Measurements from ENCODE around the gene QSER1. TPM values are rescaled to one million over a fixed set of nuclear protein-coding genes. Genes with fewer than 3 reads are reported as not detected.

QSER1 gene
- total RNA-seq, 1 experiment from 2014 or later: 48.0 TPM

GRCh38 chr11:33018840-33019239, 126.2 kb downstream of the QSER1 start:
- 0 out of 2 replicates have a peak, but pooled peaks cover 14% of the 10 kb centered on the region for H3K79me2 ChIP-seq (ENCODE audit: insufficient read depth, low read length)
- no peak for TF ChIP-seq POLR2A (IDR thresholded peaks at IDR 0.05; ENCODE audit: borderline replicate concordance, extremely low read depth, insufficient read depth, insufficient read length)
- TF ChIP-seq YY1 (IDR thresholded peaks at IDR 0.05; ENCODE audit: extremely low read depth, insufficient replicate concordance, low read depth, low read length): no peak
- TF ChIP-seq ELF1 (IDR thresholded peaks at IDR 0.05; ENCODE audit: borderline replicate concordance, low read depth): no peak
- TF ChIP-seq CBX3 (IDR thresholded peaks at IDR 0.05; ENCODE audit: low read depth): no peak
- no peak for TF ChIP-seq ATF3 (IDR thresholded peaks at IDR 0.05)
- TF ChIP-seq TCF7L2 (IDR thresholded peaks at IDR 0.05; ENCODE audit: borderline replicate concordance, extremely low read depth, insufficient read depth, insufficient read length): no peak
- POLR2A ChIA-PET: no interaction called here
- H3K4me3 ChIP-seq (replicated peaks in 1 of 2; ENCODE audit: low read depth in 1 of 2, low read length in 2 of 2): no peak overlapping the region
- H3K36me3 ChIP-seq (ENCODE audit: control insufficient read depth in 1 of 2, insufficient read depth in 2 of 2, low read length in 2 of 2): no peaks in the 10 kb centered on the region
- no peak for ATAC-seq
- RAD21 ChIA-PET (ENCODE audit: low non-redundant PET in 1 of 2, low total read pairs in 2 of 2, uncharacterized antibody in 2 of 2, unreplicated experiment in 2 of 2): no interaction called here
- H4K20me1 ChIP-seq (ENCODE audit: insufficient read depth): no peaks in the 10 kb centered on the region
- intact Hi-C loops (cut with micrococcal nuclease): no loop called here
- H3K9me2 ChIP-seq (ENCODE audit: insufficient read depth): no peaks in the 10 kb centered on the region
- no peak overlapping the region for H3K27ac ChIP-seq (ENCODE audit: low read depth, low read length)
- H3K9me3 ChIP-seq (ENCODE audit: control insufficient read depth in 1 of 2, insufficient read depth in 1 of 2, low read depth in 1 of 2, low read length in 2 of 2): no peaks in the 10 kb centered on the region
- CTCF ChIA-PET: no interaction called here
- BruUV-seq (replicated peaks): no TSS peak
- no peak for DNase-seq (ENCODE audit: low read depth, low spot score)
- H2AFZ ChIP-seq (ENCODE audit: low read depth, low read length, poor library complexity, severe bottlenecking): no peak overlapping the region
- no peaks in the 10 kb centered on the region for H3K27me3 ChIP-seq (ENCODE audit: insufficient read depth, low read length)
- H3K4me2 ChIP-seq (ENCODE audit: low read length): no peak overlapping the region
- no peak overlapping the region for H3K9ac ChIP-seq (ENCODE audit: low read length)
- H3K4me1 ChIP-seq (ENCODE audit: control insufficient read depth in 1 of 2, insufficient read depth in 2 of 2, low read length in 2 of 2): peaks cover 4 to 19% of the 10 kb centered on the region in 2 experiments; a peak in 3 of 4 replicates

GRCh38 chr11:33021501-33021900, 128.9 kb downstream of the QSER1 start:
- Histone ChIP-seq H3K27ac (ENCODE audit: low read depth, low read length) (no peak overlapping the region), H3K27me3 (ENCODE audit: insufficient read depth, low read length) (no peaks in the 10 kb centered on the region), H3K4me3 (replicated peaks in 1 of 2; ENCODE audit: low read depth in 1 of 2, low read length in 2 of 2) (no peak overlapping the region), H2AFZ (ENCODE audit: low read depth, low read length, poor library complexity, severe bottlenecking) (no peak overlapping the region), H3K4me2 (ENCODE audit: low read length) (no peak overlapping the region), H4K20me1 (ENCODE audit: insufficient read depth) (no peaks in the 10 kb centered on the region), H3K79me2 (ENCODE audit: insufficient read depth, low read length) (0 out of 2 replicates have a peak, but pooled peaks cover 14% of the 10 kb centered on the region), H3K9me2 (ENCODE audit: insufficient read depth) (no peaks in the 10 kb centered on the region), H3K4me1 (ENCODE audit: control insufficient read depth in 1 of 2, insufficient read depth in 2 of 2, low read length in 2 of 2) (peaks cover under 1 to 5% of the 10 kb centered on the region in 2 experiments; a peak in 3 of 4 replicates), H3K36me3 (ENCODE audit: control insufficient read depth in 1 of 2, insufficient read depth in 2 of 2, low read length in 2 of 2) (no peaks in the 10 kb centered on the region), H3K9me3 (ENCODE audit: control insufficient read depth in 1 of 2, insufficient read depth in 1 of 2, low read depth in 1 of 2, low read length in 2 of 2) (no peaks in the 10 kb centered on the region), H3K9ac (ENCODE audit: low read length) (no peak overlapping the region)
- ChIA-PET CTCF (no interaction called here), POLR2A (interaction anchor here (1.1 to 1.5 kb wide), 2 partner anchors 10 to 18 kb away, joined by 3 read pairs; partner anchors contain the start of gene TCP11L1), RAD21 (ENCODE audit: low non-redundant PET in 1 of 2, low total read pairs in 2 of 2, uncharacterized antibody in 2 of 2, unreplicated experiment in 2 of 2) (no interaction called here)
- ATAC-seq (no peak), DNase-seq (ENCODE audit: low read depth, low spot score) (no peak)
- no TSS peak for BruUV-seq (replicated peaks)
- intact Hi-C loops (cut with micrococcal nuclease): no loop called here
- TF ChIP-seq POLR2AphosphoS5 (IDR thresholded peaks at IDR 0.05; ENCODE audit: low read depth, low read length): no peak
- TF ChIP-seq EGR1 (IDR thresholded peaks at IDR 0.05; ENCODE audit: low read depth): no peak
- no peak for TF ChIP-seq SIN3A (IDR thresholded peaks at IDR 0.05; ENCODE audit: low read depth)
- TF ChIP-seq POLR2A (IDR thresholded peaks at IDR 0.05; ENCODE audit: borderline replicate concordance, extremely low read depth, insufficient read depth, insufficient read length): no peak
- TF ChIP-seq YY1 (IDR thresholded peaks at IDR 0.05; ENCODE audit: extremely low read depth, insufficient replicate concordance, low read depth, low read length): no peak
- TF ChIP-seq EZH2phosphoT487 (IDR thresholded peaks at IDR 0.05; ENCODE audit: borderline replicate concordance): no peak
- TF ChIP-seq SRF (IDR thresholded peaks at IDR 0.05; ENCODE audit: low read depth): no peak
- TF ChIP-seq REST (IDR thresholded peaks at IDR 0.05; ENCODE audit: low read depth): no peak
- no peak for TF ChIP-seq ATF3 (IDR thresholded peaks at IDR 0.05)
- no peak for TF ChIP-seq ZFX (IDR thresholded peaks at IDR 0.05)
- TF ChIP-seq CBX3 (IDR thresholded peaks at IDR 0.05; ENCODE audit: low read depth): no peak
- TF ChIP-seq ZNF274 (IDR thresholded peaks at IDR 0.05; ENCODE audit: low read depth, low read length): no peak
- no peak for TF ChIP-seq RAD21 (IDR thresholded peaks at IDR 0.05; ENCODE audit: low read depth)
